NCI-H774 (cell line): ENCODE results near the gene SORBS1.

ENCODE experiments used
- DNase-seq: peaks from one replicate; lab custom pipeline; 2025; lab: John Stamatoyannopoulos, UW

The SORBS1 gene

DNA sequence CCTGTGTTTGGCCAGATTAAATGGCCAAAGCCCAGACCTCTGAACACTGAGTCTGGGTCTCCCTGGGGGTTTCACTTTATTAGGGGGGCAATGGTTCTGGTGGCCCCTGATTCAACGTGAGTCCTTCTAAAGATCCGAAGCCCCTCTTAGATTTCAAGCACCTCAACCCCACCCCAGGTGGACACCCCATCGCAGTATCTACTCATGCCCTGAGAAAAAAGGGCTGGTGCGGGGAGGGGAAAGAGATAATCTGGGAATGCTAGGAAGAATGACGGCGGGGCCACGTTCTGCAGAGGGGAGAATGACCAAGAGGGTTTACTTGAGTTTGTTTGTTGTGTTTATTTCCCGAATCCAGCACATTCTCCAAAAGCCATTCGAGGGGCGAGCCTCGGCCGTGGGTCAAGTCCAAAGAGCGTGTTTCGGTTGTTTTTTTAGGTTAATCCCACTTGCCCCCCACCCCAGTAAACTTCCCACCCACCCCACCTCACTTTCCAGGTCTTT is 271.2 kb downstream of the SORBS1 start:
- DNase-seq: no peak

DNA sequence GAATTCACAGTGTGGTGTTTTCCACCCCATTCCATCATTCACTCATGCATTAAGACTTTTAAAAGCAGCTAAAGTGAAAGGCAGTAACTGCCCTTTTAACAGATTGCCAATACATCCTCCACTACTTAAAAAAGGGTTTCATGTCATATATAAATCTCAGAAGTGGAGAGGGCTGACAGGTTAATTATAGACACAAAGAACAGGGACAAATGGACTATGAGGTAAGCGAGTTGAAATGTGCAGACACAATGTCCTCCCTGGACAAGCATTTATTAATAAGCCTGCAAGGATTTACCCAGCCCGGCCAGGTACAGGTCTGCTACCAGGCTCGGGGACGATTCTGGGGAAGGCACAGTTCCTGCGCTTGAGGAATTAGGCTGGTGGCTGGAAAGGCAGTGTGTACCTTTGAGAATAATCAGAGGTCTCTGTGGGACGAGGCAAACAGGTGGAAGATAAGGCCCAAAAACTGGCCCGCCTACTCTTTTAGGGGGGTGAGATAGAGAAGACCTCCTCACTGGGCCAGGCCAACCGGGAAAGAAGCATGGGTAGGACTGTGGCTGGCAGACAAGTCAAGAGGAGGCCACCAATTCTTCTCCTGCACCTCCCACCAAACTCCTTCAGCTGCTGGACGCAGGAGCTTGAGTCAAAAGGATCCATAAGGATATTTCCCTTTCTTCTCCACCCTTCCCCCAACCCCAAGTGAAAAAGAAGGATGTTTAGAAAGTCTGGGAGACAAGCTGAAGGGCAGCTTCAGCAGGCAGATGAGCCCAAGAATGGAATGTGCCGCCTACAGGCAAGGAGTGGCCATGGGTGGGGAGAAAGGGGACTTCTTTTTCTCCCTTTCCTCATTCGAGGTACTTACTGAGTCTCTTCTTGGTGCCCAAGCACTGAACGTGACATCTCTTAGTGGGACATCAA is 271.9 kb downstream of the SORBS1 start:
- peak; percentile 53 for DNase-seq

DNA sequence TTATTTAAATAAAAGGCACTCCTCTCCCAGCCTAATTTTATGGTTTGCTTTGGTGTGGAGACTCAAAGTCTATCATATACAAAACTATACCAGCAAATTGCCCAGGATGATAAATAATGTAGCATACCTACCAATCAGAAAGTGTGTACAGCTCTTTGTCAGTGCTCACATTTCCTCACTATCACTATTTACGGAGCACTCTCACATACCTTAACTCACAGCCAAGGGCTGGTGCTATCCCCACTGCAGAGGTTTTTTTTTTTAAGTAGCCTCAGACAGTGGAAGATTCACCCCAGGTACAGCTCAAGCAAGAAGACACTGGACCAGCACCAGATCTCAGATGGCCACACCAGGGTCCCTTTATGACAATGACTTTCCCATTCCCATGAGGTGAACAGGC is 272.9 kb downstream of the SORBS1 start:
- DNase-seq: no peak

GRCh38 chr10:95287281-95287680 is 273.9 kb downstream of the SORBS1 start:
- no peak for DNase-seq

DNA sequence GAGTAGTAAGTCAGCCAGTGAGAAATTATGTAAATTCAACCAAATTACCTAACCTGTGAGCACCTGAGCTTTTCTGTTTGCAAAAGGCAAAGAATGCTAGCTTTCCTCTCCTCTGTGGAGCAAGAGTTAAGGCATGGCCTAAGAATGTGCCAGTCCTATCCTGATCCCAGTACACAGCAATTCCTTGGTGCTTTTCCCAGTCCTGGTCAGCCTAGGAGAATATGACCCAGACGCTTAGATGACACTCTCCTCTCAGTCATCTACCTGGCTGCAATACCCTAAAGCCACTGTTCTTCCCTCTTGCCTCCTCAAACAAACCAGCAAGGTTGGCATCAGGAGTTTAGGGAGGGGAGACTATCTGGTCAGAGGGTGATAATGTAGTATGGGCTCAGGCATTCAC is 274.5 kb downstream of the SORBS1 start:
- no peak for DNase-seq

DNA sequence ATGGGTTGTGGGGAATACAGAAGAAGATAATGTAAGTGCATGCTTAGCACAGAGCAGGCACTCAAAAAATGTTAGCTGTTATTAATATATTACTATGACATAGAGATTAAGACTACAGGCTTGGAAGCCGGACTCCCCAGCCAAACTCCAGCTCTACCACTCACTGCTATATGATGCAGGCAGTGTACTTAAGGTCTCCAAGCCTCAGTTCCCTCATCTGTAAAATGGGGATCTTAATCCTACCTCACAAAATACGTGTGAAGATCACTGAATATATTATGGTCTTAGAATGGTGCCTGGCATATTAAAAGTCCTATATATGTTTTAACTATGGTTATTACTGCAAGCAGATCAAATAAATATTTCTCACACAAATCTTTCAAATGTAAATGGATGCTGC is 275.6 kb downstream of the SORBS1 start:
- DNase-seq: no peak

DNA sequence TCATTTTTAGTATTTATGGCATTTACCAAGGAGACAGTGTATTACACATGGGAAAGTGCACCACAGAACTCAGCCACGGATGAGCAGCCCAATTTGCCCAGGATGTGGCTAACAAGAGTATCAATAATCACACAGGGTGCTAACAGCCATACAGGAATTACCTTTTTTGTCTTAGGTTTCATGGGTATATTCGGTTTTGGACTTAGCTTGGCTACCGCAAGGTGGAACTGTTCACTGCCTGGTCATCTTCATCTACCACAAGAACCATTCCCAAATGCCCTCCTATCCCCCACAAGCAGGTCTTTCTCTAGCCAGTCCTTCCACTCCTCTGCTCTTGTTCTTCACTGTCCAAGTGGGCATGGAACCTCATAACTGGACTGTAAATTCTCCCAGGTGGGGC is 276.4 kb downstream of the SORBS1 start:
- no peak for DNase-seq

DNA sequence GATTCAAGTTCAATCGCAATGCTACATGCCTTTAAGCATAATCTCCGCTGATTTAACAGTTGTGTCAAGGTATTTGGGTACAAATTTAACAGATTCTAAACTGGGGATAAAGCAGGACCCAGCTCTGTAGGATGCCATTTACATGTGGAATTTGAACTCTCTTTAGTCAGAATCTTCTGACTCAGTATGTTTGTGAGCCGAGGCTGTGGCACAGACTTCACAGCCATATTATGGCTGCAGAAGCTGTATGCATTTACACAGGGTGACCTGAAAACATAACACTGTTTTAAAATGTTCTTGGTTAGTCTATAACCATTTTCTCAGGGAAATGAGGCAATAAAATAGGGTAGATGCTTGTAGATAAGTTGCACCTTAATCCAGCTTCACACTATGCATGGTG is 279.1 kb downstream of the SORBS1 start:
- DNase-seq: no peak

- DNase-seq: no peak
These were observed 280.0 kb downstream of the SORBS1 start for GRCh38 chr10:95281206-95281605.

DNA sequence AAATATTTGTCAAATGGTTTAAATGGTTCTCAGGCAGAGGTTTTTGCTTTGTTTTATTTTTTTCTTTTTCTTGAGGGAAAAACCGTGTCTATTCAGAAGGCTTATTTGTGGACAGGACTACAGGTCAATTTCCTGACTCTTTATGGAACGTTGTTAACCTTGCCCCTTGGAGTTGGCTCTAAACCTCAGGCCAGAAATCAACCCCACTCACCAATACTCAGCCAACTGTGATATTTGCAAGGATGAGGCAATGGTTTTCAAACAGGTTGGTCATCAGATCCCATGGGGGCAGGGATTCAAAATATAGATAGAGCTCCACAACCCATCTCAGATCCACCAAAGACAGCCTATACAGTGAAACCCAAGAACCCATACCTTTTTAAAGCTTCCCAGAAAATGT is 280.5 kb downstream of the SORBS1 start:
- DNase-seq: no peak

GRCh38 chr10:95279042-95279820 is 281.9 kb downstream of the SORBS1 start:
- DNase-seq: no peak

GRCh38 chr10:95278061-95278988 is 282.8 kb downstream of the SORBS1 start:
- no peak for DNase-seq

GRCh38 chr10:95277614-95278013 is 283.6 kb downstream of the SORBS1 start:
- DNase-seq: no peak

- DNase-seq: no peak
These were observed 284.0 kb downstream of the SORBS1 start for GRCh38 chr10:95277201-95277570.

DNA sequence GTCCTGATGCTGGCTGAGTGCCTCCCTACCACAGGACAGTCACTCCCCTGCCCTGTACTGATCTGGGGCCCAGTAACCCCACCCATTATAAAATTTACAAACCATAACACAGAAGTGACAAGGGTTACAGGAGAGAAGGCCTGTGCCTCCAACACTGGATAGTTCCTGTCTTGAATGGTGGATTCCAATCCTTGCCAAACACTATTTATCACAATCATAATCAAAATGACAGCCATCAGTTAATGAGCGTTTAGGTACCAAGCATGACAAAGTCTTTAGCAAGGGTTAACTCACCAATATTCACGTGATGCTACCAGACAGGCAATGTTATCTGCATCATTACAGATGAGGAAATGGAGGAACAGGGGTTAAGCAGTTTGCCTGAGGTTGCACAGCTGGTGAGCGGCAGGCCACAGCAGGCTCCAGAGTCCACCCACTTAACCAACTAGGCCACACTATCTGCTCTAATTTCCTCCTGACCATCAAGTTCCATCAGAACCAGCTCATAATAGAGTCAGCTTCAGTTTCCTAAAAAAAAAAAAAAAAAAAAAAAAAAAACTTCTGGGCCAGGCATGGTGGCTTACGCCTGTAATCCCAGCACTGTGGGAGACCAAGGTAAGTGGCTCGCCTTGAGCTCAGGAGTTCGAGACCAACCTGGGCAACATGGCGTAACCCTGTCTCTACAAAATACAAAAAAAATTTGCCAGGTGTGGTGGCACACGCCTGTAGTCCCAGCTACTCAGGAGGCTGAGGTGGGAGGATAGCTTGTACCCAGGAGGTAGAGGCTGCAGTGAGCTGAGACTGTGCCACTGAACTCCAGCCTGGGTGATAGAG is 284.6 kb downstream of the SORBS1 start:
- DNase-seq: no peak

DNA sequence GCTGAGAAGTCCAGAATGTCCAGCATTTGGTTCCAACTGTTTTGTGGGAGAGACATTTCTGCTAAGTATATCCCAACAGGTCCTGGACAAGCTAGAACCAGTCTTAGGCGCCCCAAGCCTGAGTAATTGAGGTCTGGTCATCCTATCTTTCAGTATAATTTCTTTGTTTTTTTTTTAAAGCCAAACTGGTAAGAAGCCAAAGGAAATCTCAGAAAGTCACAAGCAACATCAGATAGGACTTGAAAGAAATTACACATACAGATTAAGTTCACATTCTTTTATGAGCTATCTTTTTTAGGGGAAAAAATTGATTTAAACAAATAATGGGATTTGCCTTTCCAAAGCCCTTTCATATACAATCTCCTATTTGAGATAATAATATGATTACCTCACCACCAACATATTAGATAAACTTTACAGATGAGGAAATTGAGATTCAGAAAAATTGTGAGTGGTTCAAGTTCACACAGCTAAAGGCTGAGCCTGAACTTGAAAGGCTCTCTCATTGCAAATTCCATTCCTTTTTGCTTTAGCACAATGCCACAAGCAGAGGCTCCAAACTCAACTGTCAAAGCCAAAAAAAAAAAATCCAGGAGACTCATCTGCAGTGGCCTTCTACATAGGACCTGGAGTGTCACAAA is 285.3 kb downstream of the SORBS1 start:
- no peak for DNase-seq

- DNase-seq: no peak
These were observed 287.5 kb downstream of the SORBS1 start for GRCh38 chr10:95273393-95274312.

GRCh38 chr10:95268438-95268837 is 292.7 kb downstream of the SORBS1 start:
- DNase-seq: no peak

DNA sequence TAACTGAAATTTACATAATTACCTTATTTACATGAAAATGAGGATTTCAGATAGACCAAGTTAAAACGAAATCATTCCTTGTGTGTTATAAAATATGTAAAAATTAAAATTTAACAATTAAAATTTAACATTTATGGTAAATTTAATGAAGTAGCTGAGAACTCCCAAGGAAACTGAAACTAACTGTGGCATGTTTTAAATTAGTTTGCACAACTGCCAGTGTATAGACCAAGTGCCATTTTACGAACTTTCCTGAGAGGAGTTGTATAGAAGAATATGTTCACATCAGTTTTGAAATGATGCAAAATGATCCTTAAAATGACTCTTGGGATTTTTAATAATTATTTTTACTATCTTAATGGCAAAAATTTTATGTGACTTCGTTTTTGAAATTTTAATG is 293.9 kb downstream of the SORBS1 start:
- no peak for DNase-seq
